PC-9 (cell line): ENCODE measurements around the gene TNIK. TPM values are rescaled to one million over a fixed set of nuclear protein-coding genes. Genes with fewer than 3 reads are reported as not detected.

Source experiments
- BruUV-seq: library from RNA; stranded (reverse); fragments of 400-500 nt; replicated peaks from 2 replicates; lab custom pipeline; 2021; lab: Mats Ljungman, UMichigan
- CTCF ChIA-PET: fragments of 300-600 bp; sonication (Branson Sonifier 250); formaldehyde crosslinking; loops from one replicate; lab custom pipeline; 2022; ENCODE audit warnings: antibody characterized with exemption; lab: Charles Lee
- POLR2A ChIA-PET: fragments of 300-600 bp; sonication (Branson Sonifier 250); formaldehyde crosslinking; loops from one replicate; lab custom pipeline; 2022; ENCODE audit warnings: antibody characterized with exemption; ENCODE audit not compliant: unreplicated experiment; lab: Charles Lee
- DNase-seq, 2 experiments: peaks; one replicate each; pipeline versions ENCODE4 v3.0.0 to v3.0.0-alpha.2; 2015 to 2022; ENCODE audit warnings: mixed read lengths in 1 of 2
- H2AFZ ChIP-seq: fragments of 200-600 bp; sonication (generic); 2 replicates; pipeline ENCODE4 v1.8.1; 2017; ENCODE audit warnings: antibody characterized with exemption
- H3F3A ChIP-seq: fragments of 200-600 bp; sonication (generic); 2 replicates; pipeline ENCODE4 v1.8.1; 2017; ENCODE audit warnings: antibody characterized with exemption, mild to moderate bottlenecking, low read depth; ENCODE audit not compliant: insufficient read depth
- H3K27ac ChIP-seq: fragments of 200-600 bp; sonication (generic); 2 replicates; pipeline ENCODE4 v1.6.1; 2016; ENCODE audit warnings: mixed run types
- H3K27me3 ChIP-seq: fragments of 200-600 bp; sonication (generic); 2 replicates; pipeline ENCODE4 v1.6.1; 2016; ENCODE audit warnings: low read depth, mixed run types; ENCODE audit not compliant: insufficient read depth
- H3K36me3 ChIP-seq: fragments of 200-600 bp; sonication (generic); 2 replicates; pipeline ENCODE4 v1.6.1; 2016; ENCODE audit warnings: low read depth, mixed run types
- H3K4me1 ChIP-seq: fragments of 200-600 bp; sonication (generic); replicated peaks from 2 replicates; pipeline ENCODE4 v1.6.1; 2016; ENCODE audit warnings: mixed run types; ENCODE audit not compliant: insufficient read depth
- H3K4me2 ChIP-seq: fragments of 200-600 bp; sonication (generic); 2 replicates; pipeline ENCODE4 v1.6.1; 2017; ENCODE audit warnings: mixed run types
- H3K4me3 ChIP-seq: fragments of 200-600 bp; sonication (generic); 2 replicates; pipeline ENCODE4 v1.6.1; 2016; ENCODE audit warnings: mixed run types
- H3K79me2 ChIP-seq: fragments of 200-600 bp; sonication (generic); 2 replicates; pipeline ENCODE4 v1.6.1; 2017; ENCODE audit warnings: low read depth, mixed run types
- H3K9me2 ChIP-seq: fragments of 200-600 bp; sonication (generic); 2 replicates; pipeline ENCODE4 v1.8.1; 2017; ENCODE audit warnings: mild to moderate bottlenecking; ENCODE audit not compliant: insufficient read depth
- H3K9me3 ChIP-seq: fragments of 200-600 bp; sonication (generic); 2 replicates; pipeline ENCODE4 v1.8.1; 2016; ENCODE audit warnings: low read depth; ENCODE audit not compliant: insufficient read depth
- H4K20me1 ChIP-seq: fragments of 200-600 bp; sonication (generic); 2 replicates; pipeline ENCODE4 v1.8.1; 2017; ENCODE audit not compliant: insufficient read depth
- CTCF ChIP-seq: fragments of 200-600 bp; sonication (generic); conservative IDR thresholded peaks from 2 replicates; pipeline ENCODE4 v1.6.1; 2017; ENCODE audit warnings: mixed run types, antibody characterized with exemption, mild to moderate bottlenecking, moderate library complexity
- EZH2 ChIP-seq: fragments of 200-600 bp; sonication (generic); IDR thresholded peaks from 2 replicates; pipeline ENCODE4 v1.8.0; 2017; ENCODE audit warnings: antibody characterized with exemption, low read depth
- intact Hi-C: fragments of 100-400 bp; cut with micrococcal nuclease; formaldehyde crosslinking; loops from one replicate; pipeline ENCODE4 v1.10.0; 2022; ENCODE audit not compliant: unreplicated experiment
- total RNA-seq: library from RNA; stranded (reverse); gene quantifications from 2 replicates; pipeline ENCODE4 v1.2.3, GENCODE V29; 2021

The TNIK gene
- total RNA-seq, 1 experiment from 2014 or later, result 30.7 TPM

- Histone ChIP-seq H3K9me3 (no peaks in the 10 kb centered on the region), H3K36me3 (peaks cover 12% of the 10 kb centered on the region), H4K20me1 (no peaks in the 10 kb centered on the region), H3K4me3 (no peak overlapping the region), H3K27ac (no peak overlapping the region), H3K4me1 (no peaks in the 10 kb centered on the region), H3K4me2 (no peak overlapping the region), H3K79me2 (no peaks in the 10 kb centered on the region), H3K9me2 (no peaks in the 10 kb centered on the region), H2AFZ (no peak overlapping the region), H3F3A (no peaks in the 10 kb centered on the region), H3K27me3 (no peaks in the 10 kb centered on the region)
- POLR2A ChIA-PET, result no interaction called here
- BruUV-seq, result no TSS peak
- TF ChIP-seq CTCF, result no peak
- no peak for TF ChIP-seq EZH2
- intact Hi-C loops, result no loop called here
- no peak for DNase-seq
- CTCF ChIA-PET, result no interaction called here
These were observed 395.7 kb downstream of the TNIK start for GRCh38 chr3:171064461-171064860.

GRCh38 chr3:171061749-171062148, 398.5 kb downstream of the TNIK start:
- Histone ChIP-seq H3K9me2 (no peaks in the 10 kb centered on the region), H3K4me2 (no peak overlapping the region), H3F3A (peaks cover 5% of the 10 kb centered on the region), H4K20me1 (no peaks in the 10 kb centered on the region), H3K36me3 (peaks cover 12% of the 10 kb centered on the region), H2AFZ (no peak overlapping the region), H3K9me3 (no peaks in the 10 kb centered on the region), H3K27ac (no peak overlapping the region), H3K4me3 (no peak overlapping the region), H3K4me1 (peaks cover 10% of the 10 kb centered on the region), H3K79me2 (no peaks in the 10 kb centered on the region), H3K27me3 (no peaks in the 10 kb centered on the region)
- POLR2A ChIA-PET, result no interaction called here
- intact Hi-C loops, result no loop called here
- DNase-seq, result no peak
- CTCF ChIA-PET, result interaction anchor here (0.6 kb wide), 1 partner anchor 1788 kb away, joined by 6 read pairs; no protein-coding TSS in a partner anchor
- TF ChIP-seq CTCF (no peak), EZH2 (no peak)
- BruUV-seq, result no TSS peak

- TF ChIP-seq CTCF, result no peak
- TF ChIP-seq EZH2, result no peak
- Histone ChIP-seq H2AFZ (no peak overlapping the region), H3K9me2 (no peaks in the 10 kb centered on the region), H3K36me3 (no peaks in the 10 kb centered on the region), H3K9me3 (no peaks in the 10 kb centered on the region), H3K27ac (no peak overlapping the region), H3K27me3 (no peaks in the 10 kb centered on the region), H3K4me1 (peaks cover 27% of the 10 kb centered on the region), H3K4me3 (no peak overlapping the region), H3K79me2 (no peaks in the 10 kb centered on the region), H3K4me2 (no peak overlapping the region), H3F3A (peaks cover 22% of the 10 kb centered on the region), H4K20me1 (no peaks in the 10 kb centered on the region)
- intact Hi-C loops, result loop anchor here (5.0 to 10.0 kb wide), 2 partner anchors 402 to 1285 kb away; partner anchors contain the start of gene TNIK
- CTCF ChIA-PET, result no interaction called here
- DNase-seq, result no peak
- POLR2A ChIA-PET, result no interaction called here
- BruUV-seq, result no TSS peak
These were observed 400.2 kb downstream of the TNIK start for GRCh38 chr3:171059978-171060377.
